HG03025 (cell line): ENCODE data around the gene CCDC186.

Source experiments
- ATAC-seq: cut with Tn5 transposase; IDR thresholded peaks from one replicate; pipeline ENCODE4 v1.9.1; 2021; ENCODE audit warnings: mild to moderate bottlenecking, moderate library complexity; ENCODE audit not compliant: unreplicated experiment, low FRiP score

CCDC186 gene

GRCh38 chr10:114173921-114174694, at the start of gene CCDC186:
Gene CCDC186 (minus strand): TSS chr10:114174203. CDS start chr10:114163268, 10,935 bp downstream.
- peak; percentile 98 for ATAC-seq

- no peak for ATAC-seq
Measured at GRCh38 chr10:114223066-114223465, 49.1 kb upstream of the CCDC186 start.

GRCh38 chr10:114221235-114221634, 47.2 kb upstream of the CCDC186 start:
- no peak for ATAC-seq

GRCh38 chr10:114220281-114220680, 46.3 kb upstream of the CCDC186 start:
- no peak for ATAC-seq

GRCh38 chr10:114215033-114215432, 41.0 kb upstream of the CCDC186 start:
- ATAC-seq, result no peak

- ATAC-seq, result no peak
Measured at GRCh38 chr10:114212153-114212552, 38.1 kb upstream of the CCDC186 start.

GRCh38 chr10:114208351-114208750, 34.3 kb upstream of the CCDC186 start:
- ATAC-seq, result no peak

- no peak for ATAC-seq
Measured at GRCh38 chr10:114207349-114207748, 33.3 kb upstream of the CCDC186 start.

GRCh38 chr10:114206902-114207301, 32.9 kb upstream of the CCDC186 start:
- no peak for ATAC-seq

- ATAC-seq, result no peak
Measured at GRCh38 chr10:114202812-114203211, 28.8 kb upstream of the CCDC186 start.

GRCh38 chr10:114199239-114199638, 25.2 kb upstream of the CCDC186 start:
- ATAC-seq, result no peak

- peak; percentile 49 for ATAC-seq
Measured at GRCh38 chr10:114195079-114195478, 21.1 kb upstream of the CCDC186 start.

- ATAC-seq, result no peak
Measured at GRCh38 chr10:114189700-114190099, 15.7 kb upstream of the CCDC186 start.

- no peak for ATAC-seq
Measured at GRCh38 chr10:114188900-114189299, 14.9 kb upstream of the CCDC186 start.

GRCh38 chr10:114188001-114188400, 14.0 kb upstream of the CCDC186 start:
- ATAC-seq, result no peak

- no peak for ATAC-seq
Measured at GRCh38 chr10:114184276-114184675, 10.3 kb upstream of the CCDC186 start.

GRCh38 chr10:114183563-114183962, 9.6 kb upstream of the CCDC186 start:
- no peak for ATAC-seq

GRCh38 chr10:114181971-114182370, 8.0 kb upstream of the CCDC186 start:
- ATAC-seq, result no peak

- ATAC-seq, result no peak
Measured at GRCh38 chr10:114180937-114181336, 6.9 kb upstream of the CCDC186 start.

GRCh38 chr10:114179747-114180146, 5.7 kb upstream of the CCDC186 start:
- no peak for ATAC-seq

- ATAC-seq, result no peak
Measured at GRCh38 chr10:114179148-114179547, 5.1 kb upstream of the CCDC186 start, which contains the start of gene TDRD1. Gene TDRD1 (plus strand): TSS chr10:114179353. CDS start chr10:114187832, 8,479 bp downstream.

GRCh38 chr10:114176511-114176910, 2.5 kb upstream of the CCDC186 start:
- no peak for ATAC-seq
